Measurements from ENCODE around the gene PTCH2.
"Not testable (repeated sequence)": the region's sequence is repeated elsewhere in the genome, so short reads cannot be mapped to it uniquely, and the experiment has no call there.

Gene PTCH2

GRCh38 chr1:44842862-44843655 is at the start of gene PTCH2:
Gene PTCH2, minus strand, starts transcription at chr1:44843253. Its CDS starts 321 bp downstream, at chr1:44842932.
- no peak for FAIRE-seq

GRCh38 chr1:44890007-44890406 is 47.0 kb upstream of the PTCH2 start:
- FAIRE-seq, result no peak

- no peak for FAIRE-seq
Observed at GRCh38 chr1:44885406-44885805, 42.4 kb upstream of the PTCH2 start.

GRCh38 chr1:44884746-44885145 is 41.7 kb upstream of the PTCH2 start:
- no peak for FAIRE-seq

GRCh38 chr1:44881011-44881632 is 38.1 kb upstream of the PTCH2 start:
- FAIRE-seq, result no peak

GRCh38 chr1:44874155-44874554 is 31.1 kb upstream of the PTCH2 start:
- no peak for FAIRE-seq

GRCh38 chr1:44870096-44870495 is 27.0 kb upstream of the PTCH2 start:
- no peak for FAIRE-seq

GRCh38 chr1:44867801-44868200 is 24.7 kb upstream of the PTCH2 start:
- no peak for FAIRE-seq

GRCh38 chr1:44862829-44863401 is 19.9 kb upstream of the PTCH2 start:
- no peak for FAIRE-seq

- FAIRE-seq, result no peak
Observed at GRCh38 chr1:44860891-44861425, 17.9 kb upstream of the PTCH2 start.

- FAIRE-seq, result no peak
Observed at GRCh38 chr1:44860331-44860730, 17.3 kb upstream of the PTCH2 start.

GRCh38 chr1:44857446-44857845 is 14.4 kb upstream of the PTCH2 start:
- FAIRE-seq, result no peak

GRCh38 chr1:44855742-44856141 is 12.7 kb upstream of the PTCH2 start:
- FAIRE-seq, result no peak

- FAIRE-seq, result no peak
Observed at GRCh38 chr1:44854970-44855369, 11.9 kb upstream of the PTCH2 start.

GRCh38 chr1:44853201-44853600 is 10.1 kb upstream of the PTCH2 start:
- FAIRE-seq, result no peak

- no peak for FAIRE-seq
Observed at GRCh38 chr1:44851308-44851707, 8.3 kb upstream of the PTCH2 start.

GRCh38 chr1:44849575-44850132 is 6.6 kb upstream of the PTCH2 start:
- no peak for FAIRE-seq

GRCh38 chr1:44848456-44849181 is 5.6 kb upstream of the PTCH2 start:
- no peak for FAIRE-seq

GRCh38 chr1:44847845-44848244 is 4.8 kb upstream of the PTCH2 start:
- FAIRE-seq, result no peak

- FAIRE-seq, result no peak
Observed at GRCh38 chr1:44846985-44847384, 3.9 kb upstream of the PTCH2 start.

GRCh38 chr1:44842486-44842861 is 579 bp downstream of the PTCH2 start:
- no peak for FAIRE-seq

- FAIRE-seq, result no peak
Observed at GRCh38 chr1:44839576-44839975, 3.5 kb downstream of the PTCH2 start.

- FAIRE-seq, result not testable (repeated sequence)
Observed at GRCh38 chr1:44838294-44838693, 4.8 kb downstream of the PTCH2 start.
